Measurements from ENCODE around the gene FAAP20.

FAAP20 gene

DNA sequence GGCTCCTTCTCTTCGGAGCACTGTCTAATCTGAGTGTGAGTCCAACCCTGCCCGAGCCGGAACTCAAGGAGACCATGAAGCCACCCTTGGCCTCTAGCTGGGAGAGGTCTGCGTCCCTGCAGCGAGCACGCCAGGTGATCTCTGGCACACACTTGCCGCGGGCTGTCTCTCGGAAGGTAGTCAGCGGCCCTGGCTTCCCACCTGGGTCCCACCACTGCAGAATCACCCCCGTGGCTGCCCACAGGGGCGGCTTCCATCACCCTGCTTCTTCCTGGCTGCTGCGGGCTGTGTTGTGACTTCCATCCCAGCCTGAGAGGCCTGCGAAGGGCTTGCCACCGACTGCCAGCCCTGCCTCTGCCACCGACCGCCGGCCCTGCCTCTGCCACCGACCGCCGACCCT lies 17.0 kb downstream of the FAAP20 start:
- H2BK5ac ChIP-seq (ENCODE audit: low read depth, low read length, poor library complexity), result no peak overlapping the region
- no peak overlapping the region for H3K18ac ChIP-seq (ENCODE audit: low read length)
- H3K4me3 ChIP-seq (ENCODE audit: low read depth, low read length), result no peak overlapping the region
- no peaks in the 10 kb centered on the region for H3K4me1 ChIP-seq (ENCODE audit: control insufficient read depth in 1 of 2, insufficient read depth in 2 of 2, low read length in 2 of 2)
- no peak overlapping the region for H2BK120ac ChIP-seq (ENCODE audit: insufficient read depth, low read length, poor library complexity)
- H3K27me3 ChIP-seq (ENCODE audit: insufficient read depth, low read length), result no peaks in the 10 kb centered on the region
- H3K23ac ChIP-seq (ENCODE audit: low read length), result no peak overlapping the region
- no peak overlapping the region for H3K14ac ChIP-seq (ENCODE audit: low read length)
- H3K27ac ChIP-seq (ENCODE audit: low read depth, low read length), result no peak overlapping the region
- H3K9me3 ChIP-seq (ENCODE audit: insufficient read depth, low read depth, low read length), result peaks cover 8% of the 10 kb centered on the region
- H2AK5ac ChIP-seq (ENCODE audit: low read length), result no peak overlapping the region
- no peak overlapping the region for H4K91ac ChIP-seq (ENCODE audit: low read depth, low read length)
- no peak overlapping the region for H4K8ac ChIP-seq (ENCODE audit: low read depth, low read length)
- H4K12ac ChIP-seq (ENCODE audit: low read depth, low read length), result no peak overlapping the region
- DNase-seq, result no peak
- H2AFZ ChIP-seq (ENCODE audit: insufficient read depth, low read length, poor library complexity), result no peak overlapping the region
- no peak overlapping the region for H3K9ac ChIP-seq (ENCODE audit: low read length)
- no peak overlapping the region for H2BK12ac ChIP-seq (ENCODE audit: low read length)
- peaks cover 84% of the 10 kb centered on the region in 2 experiments for H3K36me3 ChIP-seq (ENCODE audit: control insufficient read depth in 1 of 2, insufficient read depth in 2 of 2, low read length in 2 of 2)
- no CpG with 5 or more reads among the region's 21 CpGs for WGBS (ENCODE audit: extremely low coverage, insufficient coverage, insufficient read length)
- no peak overlapping the region for H3K4ac ChIP-seq (ENCODE audit: low read depth, low read length)
- no peaks in the 10 kb centered on the region for H3K79me1 ChIP-seq (ENCODE audit: low read length)
- no peak overlapping the region for H3K4me2 ChIP-seq (ENCODE audit: low read length)
- no peaks in the 10 kb centered on the region for H3K79me2 ChIP-seq (ENCODE audit: control insufficient read depth, insufficient read depth, low read length, poor library complexity)

DNA sequence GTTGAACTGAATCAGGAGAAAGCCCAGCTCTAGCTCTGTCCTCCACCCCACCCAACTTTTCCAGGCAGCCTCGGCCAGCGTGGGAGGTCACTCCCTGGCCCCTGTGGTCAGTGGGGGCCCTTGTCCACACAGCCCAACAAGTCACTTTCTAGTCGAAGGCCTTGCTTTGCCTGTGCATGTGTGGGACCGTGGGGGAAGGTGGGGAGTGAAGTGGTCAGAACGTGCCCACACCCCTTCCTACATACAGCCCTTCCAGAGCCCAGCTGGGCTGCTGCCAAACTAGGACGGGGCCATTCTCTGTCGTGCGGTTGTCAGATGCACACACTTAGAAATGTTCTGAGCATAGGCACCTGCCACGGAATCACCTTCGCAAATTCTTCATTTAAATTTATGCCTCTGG lies 18.0 kb downstream of the FAAP20 start:
- no peak overlapping the region for H2BK120ac ChIP-seq (ENCODE audit: insufficient read depth, low read length, poor library complexity)
- no peak overlapping the region for H3K4me3 ChIP-seq (ENCODE audit: low read depth, low read length)
- H3K9me3 ChIP-seq (ENCODE audit: insufficient read depth, low read depth, low read length), result peaks cover 8% of the 10 kb centered on the region
- no CpG with 5 or more reads among the region's 10 CpGs for WGBS (ENCODE audit: extremely low coverage, insufficient coverage, insufficient read length)
- H3K79me1 ChIP-seq (ENCODE audit: low read length), result no peaks in the 10 kb centered on the region
- no peak overlapping the region for H2AK5ac ChIP-seq (ENCODE audit: low read length)
- no peak overlapping the region for H2BK12ac ChIP-seq (ENCODE audit: low read length)
- H2BK5ac ChIP-seq (ENCODE audit: low read depth, low read length, poor library complexity), result no peak overlapping the region
- DNase-seq, result no peak
- H3K79me2 ChIP-seq (ENCODE audit: control insufficient read depth, insufficient read depth, low read length, poor library complexity), result no peaks in the 10 kb centered on the region
- H3K9ac ChIP-seq (ENCODE audit: low read length), result no peak overlapping the region
- no peak overlapping the region for H4K91ac ChIP-seq (ENCODE audit: low read depth, low read length)
- no peaks in the 10 kb centered on the region for H3K27me3 ChIP-seq (ENCODE audit: insufficient read depth, low read length)
- no peak overlapping the region for H3K23ac ChIP-seq (ENCODE audit: low read length)
- H4K8ac ChIP-seq (ENCODE audit: low read depth, low read length), result no peak overlapping the region
- H3K4ac ChIP-seq (ENCODE audit: low read depth, low read length), result no peak overlapping the region
- H3K14ac ChIP-seq (ENCODE audit: low read length), result no peak overlapping the region
- H3K18ac ChIP-seq (ENCODE audit: low read length), result no peak overlapping the region
- H3K4me1 ChIP-seq (ENCODE audit: control insufficient read depth in 1 of 2, insufficient read depth in 2 of 2, low read length in 2 of 2), result no peaks in the 10 kb centered on the region
- H2AFZ ChIP-seq (ENCODE audit: insufficient read depth, low read length, poor library complexity), result no peak overlapping the region
- no peak overlapping the region for H4K12ac ChIP-seq (ENCODE audit: low read depth, low read length)
- H3K27ac ChIP-seq (ENCODE audit: low read depth, low read length), result no peak overlapping the region
- peaks cover 85 to 86% of the 10 kb centered on the region in 2 experiments for H3K36me3 ChIP-seq (ENCODE audit: control insufficient read depth in 1 of 2, insufficient read depth in 2 of 2, low read length in 2 of 2)
- no peak overlapping the region for H3K4me2 ChIP-seq (ENCODE audit: low read length)

DNA sequence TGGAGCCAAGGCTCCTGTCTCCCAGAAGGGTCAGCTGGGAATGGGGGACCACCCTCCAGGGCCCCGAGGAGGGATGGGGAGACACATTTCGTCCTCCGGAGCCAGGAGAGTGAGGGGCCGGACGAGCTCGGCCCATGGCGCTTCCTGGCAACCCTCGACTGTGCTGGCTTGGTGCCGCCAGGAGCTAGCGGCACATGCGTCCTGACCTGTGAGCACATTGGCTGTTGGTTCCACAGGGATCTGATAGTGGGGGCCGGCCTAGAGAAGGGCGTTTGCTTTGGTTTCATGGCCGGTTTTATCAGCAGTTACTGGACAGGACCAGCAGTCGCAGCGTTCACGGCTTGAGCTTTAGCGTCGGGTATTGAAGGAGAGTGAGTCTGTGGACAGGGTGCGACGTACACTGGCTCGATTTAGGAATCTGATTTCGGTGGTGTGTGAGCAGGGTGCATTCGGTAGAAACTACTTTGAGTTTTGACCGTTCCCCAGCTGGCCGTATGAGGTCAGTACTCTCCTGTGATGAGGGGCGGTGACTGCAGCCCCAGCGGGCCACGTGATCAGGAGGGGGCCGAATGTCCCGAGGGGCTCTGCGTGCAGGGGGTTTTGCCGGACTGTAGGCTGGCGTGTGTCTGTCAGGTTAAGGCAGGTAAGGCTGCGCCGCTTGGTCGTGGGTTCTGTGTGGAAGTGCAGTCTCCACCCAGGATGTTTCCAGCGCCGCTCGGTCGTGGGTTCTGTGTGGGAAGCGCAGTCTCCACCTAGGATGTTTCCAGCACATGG lies 18.7 kb downstream of the FAAP20 start:
- H3K79me2 ChIP-seq (ENCODE audit: control insufficient read depth, insufficient read depth, low read length, poor library complexity), result no peaks in the 10 kb centered on the region
- no peak overlapping the region for H3K4ac ChIP-seq (ENCODE audit: low read depth, low read length)
- no peak overlapping the region for H3K14ac ChIP-seq (ENCODE audit: low read length)
- H3K4me2 ChIP-seq (ENCODE audit: low read length), result no peak overlapping the region
- H3K27me3 ChIP-seq (ENCODE audit: insufficient read depth, low read length), result no peaks in the 10 kb centered on the region
- H3K79me1 ChIP-seq (ENCODE audit: low read length), result no peaks in the 10 kb centered on the region
- WGBS (ENCODE audit: extremely low coverage, insufficient coverage, insufficient read length), result no CpG with 5 or more reads among the region's 42 CpGs
- H4K8ac ChIP-seq (ENCODE audit: low read depth, low read length), result no peak overlapping the region
- no peak overlapping the region for H2BK12ac ChIP-seq (ENCODE audit: low read length)
- no peak overlapping the region for H2AK5ac ChIP-seq (ENCODE audit: low read length)
- H2AFZ ChIP-seq (ENCODE audit: insufficient read depth, low read length, poor library complexity), result no peak overlapping the region
- no peak overlapping the region for H2BK5ac ChIP-seq (ENCODE audit: low read depth, low read length, poor library complexity)
- no peak for DNase-seq
- no peak overlapping the region for H3K4me3 ChIP-seq (ENCODE audit: low read depth, low read length)
- no peak overlapping the region for H3K23ac ChIP-seq (ENCODE audit: low read length)
- no peak overlapping the region for H3K9ac ChIP-seq (ENCODE audit: low read length)
- no peak overlapping the region for H3K27ac ChIP-seq (ENCODE audit: low read depth, low read length)
- no peak overlapping the region for H4K91ac ChIP-seq (ENCODE audit: low read depth, low read length)
- no peak overlapping the region for H3K18ac ChIP-seq (ENCODE audit: low read length)
- H2BK120ac ChIP-seq (ENCODE audit: insufficient read depth, low read length, poor library complexity), result no peak overlapping the region
- H4K12ac ChIP-seq (ENCODE audit: low read depth, low read length), result no peak overlapping the region
- H3K4me1 ChIP-seq (ENCODE audit: control insufficient read depth in 1 of 2, insufficient read depth in 2 of 2, low read length in 2 of 2), result no peaks in the 10 kb centered on the region
- peaks cover 80 to 83% of the 10 kb centered on the region in 2 experiments for H3K36me3 ChIP-seq (ENCODE audit: control insufficient read depth in 1 of 2, insufficient read depth in 2 of 2, low read length in 2 of 2)
- H3K9me3 ChIP-seq (ENCODE audit: insufficient read depth, low read depth, low read length), result peaks cover 8% of the 10 kb centered on the region

DNA sequence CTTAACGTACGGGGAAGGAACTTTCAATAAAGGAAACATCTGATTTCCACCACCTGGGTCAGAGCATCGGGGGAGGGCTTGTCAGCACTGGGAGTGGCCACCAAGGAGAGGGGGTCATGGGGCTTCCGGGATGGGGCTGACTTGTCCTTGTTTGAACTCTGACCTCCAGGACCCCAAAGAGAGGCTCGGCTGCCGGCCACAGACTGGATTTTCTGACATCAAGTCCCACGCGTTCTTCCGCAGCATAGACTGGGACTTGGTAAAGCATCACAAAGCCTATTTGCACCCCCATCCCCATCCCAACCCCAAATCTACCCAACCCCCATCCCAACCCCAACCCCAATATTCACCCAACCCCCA lies 19.5 kb downstream of the FAAP20 start:
- Histone ChIP-seq H3K4ac (ENCODE audit: low read depth, low read length) (no peak overlapping the region), H2BK5ac (ENCODE audit: low read depth, low read length, poor library complexity) (no peak overlapping the region), H3K79me1 (ENCODE audit: low read length) (no peaks in the 10 kb centered on the region), H2AFZ (ENCODE audit: insufficient read depth, low read length, poor library complexity) (no peak overlapping the region), H3K4me3 (ENCODE audit: low read depth, low read length) (no peak overlapping the region), H3K27ac (ENCODE audit: low read depth, low read length) (no peak overlapping the region), H3K27me3 (ENCODE audit: insufficient read depth, low read length) (no peaks in the 10 kb centered on the region), H3K36me3 (ENCODE audit: control insufficient read depth in 1 of 2, insufficient read depth in 2 of 2, low read length in 2 of 2) (peaks cover 78 to 81% of the 10 kb centered on the region in 2 experiments), H4K12ac (ENCODE audit: low read depth, low read length) (no peak overlapping the region), H2AK5ac (ENCODE audit: low read length) (no peak overlapping the region), H3K4me1 (ENCODE audit: control insufficient read depth in 1 of 2, insufficient read depth in 2 of 2, low read length in 2 of 2) (no peaks in the 10 kb centered on the region), H3K14ac (ENCODE audit: low read length) (no peak overlapping the region), H3K9ac (ENCODE audit: low read length) (no peak overlapping the region), H3K18ac (ENCODE audit: low read length) (no peak overlapping the region), H3K9me3 (ENCODE audit: insufficient read depth, low read depth, low read length) (peaks cover 4% of the 10 kb centered on the region), H3K4me2 (ENCODE audit: low read length) (no peak overlapping the region), H2BK12ac (ENCODE audit: low read length) (no peak overlapping the region), H4K91ac (ENCODE audit: low read depth, low read length) (no peak overlapping the region), H4K8ac (ENCODE audit: low read depth, low read length) (no peak overlapping the region), H3K79me2 (ENCODE audit: control insufficient read depth, insufficient read depth, low read length, poor library complexity) (no peaks in the 10 kb centered on the region), H3K23ac (ENCODE audit: low read length) (no peak overlapping the region), H2BK120ac (ENCODE audit: insufficient read depth, low read length, poor library complexity) (no peak overlapping the region)
- WGBS (ENCODE audit: extremely low coverage, insufficient coverage, insufficient read length), result no CpG with 5 or more reads among the region's 9 CpGs
- no peak for DNase-seq
